ENCODE measurements around the gene HHATL. TPM values are rescaled to one million over a fixed set of nuclear protein-coding genes. Genes with fewer than 3 reads are reported as not detected.
"Not testable (repeated sequence)": the region's sequence is repeated elsewhere in the genome, so short reads cannot be mapped to it uniquely, and the experiment has no call there.

Gene HHATL
- total and polyA plus RNA-seq, 2 of the 8 experiments (the other 6 are each of a cell fraction or from before 2014, with no cell fraction given), result 0.18 TPM; not detected in 1

GRCh38 chr3:42722442-42722841, 19.8 kb upstream of the HHATL start:
- H2AK5ac ChIP-seq (ENCODE audit: low read depth, low read length); H3K36me3 ChIP-seq (ENCODE audit: control insufficient read depth in 2 of 4, insufficient read depth in 4 of 4, low read length in 3 of 4); H4K91ac ChIP-seq (replicated peaks; ENCODE audit: insufficient read length, low read length); H3K9ac ChIP-seq (replicated peaks in 1 of 4; ENCODE audit: extremely low read depth in 1 of 4, low read depth in 3 of 4, low read length in 3 of 4); H2BK20ac ChIP-seq (ENCODE audit: low read length); H3K14ac ChIP-seq (ENCODE audit: insufficient read length); DNase-seq (ENCODE audit: low read depth in 1 of 2, low spot score in 2 of 2); H3K27ac ChIP-seq (ENCODE audit: low read depth, low read length); H3K27me3 ChIP-seq (replicated peaks in 1 of 4; ENCODE audit: control insufficient read depth in 3 of 4, extremely low read depth in 1 of 4, insufficient read depth in 3 of 4, low read length in 3 of 4); H3K23ac ChIP-seq (ENCODE audit: insufficient read length); FAIRE-seq; H4K8ac ChIP-seq (ENCODE audit: extremely low read depth, insufficient read depth, low read length); H2BK15ac ChIP-seq (ENCODE audit: low read length); H3K4me1 ChIP-seq (replicated peaks in 1 of 4; ENCODE audit: control insufficient read depth in 3 of 4, insufficient read depth in 4 of 4, low read length in 3 of 4); H3K4ac ChIP-seq (replicated peaks; ENCODE audit: insufficient read length, low read depth, low read length); H4K5ac ChIP-seq (ENCODE audit: insufficient read length, low read depth, low read length); H4K20me1 ChIP-seq (replicated peaks in 1 of 2; ENCODE audit: control insufficient read depth in 1 of 2, insufficient read depth in 2 of 2, low read length in 2 of 2); H3K23me2 ChIP-seq (ENCODE audit: low read depth, low read length); H2BK12ac ChIP-seq (ENCODE audit: low read depth, low read length); H2BK5ac ChIP-seq (ENCODE audit: low read depth, low read length); H3K18ac ChIP-seq (ENCODE audit: extremely low read depth, low read length); H3K56ac ChIP-seq (replicated peaks; ENCODE audit: insufficient read length, low read depth, low read length); H3K4me3 ChIP-seq (ENCODE audit: extremely low read depth in 1 of 4, insufficient read depth in 2 of 4, low read depth in 3 of 4, low read length in 4 of 4); H2BK120ac ChIP-seq (replicated peaks; ENCODE audit: low read depth, low read length); H3K9me3 ChIP-seq (ENCODE audit: insufficient read depth in 2 of 2, low read depth in 1 of 2, low read length in 1 of 2); H3K79me2 ChIP-seq (ENCODE audit: control insufficient read depth in 1 of 2, insufficient read depth in 2 of 2, low read length in 2 of 2); H2AFZ ChIP-seq (ENCODE audit: low read length); H3K4me2 ChIP-seq (ENCODE audit: insufficient read depth in 1 of 2, low read depth in 2 of 2, low read length in 2 of 2); H3K79me1 ChIP-seq (ENCODE audit: low read depth, low read length): not testable (repeated sequence)
- CTCF ChIA-PET (ENCODE audit: partially characterized antibody), result interaction anchor here (0.6 to 4.0 kb wide), 5 partner anchors 10 to 1036 kb away, joined by 3 to 23 read pairs (median 3); no protein-coding TSS in a partner anchor
- POLR2A ChIA-PET (ENCODE audit: partially characterized antibody), result interaction anchor here (1.3 kb wide), 1 partner anchor 11 kb away, joined by 3 read pairs; no protein-coding TSS in a partner anchor
- 70% methylated on average over 1 of the region's 3 CpGs; no CpG with 5 or more reads in 1 of the 2 experiments for WGBS, 2 experiments (ENCODE audit: extremely low coverage in 1 of 2, insufficient coverage in 1 of 2, insufficient read length in 1 of 2, insufficient replicate concordance in 2 of 2, low coverage in 1 of 2, low lambda C conversion rate in 2 of 2, missing lambda C conversion rate in 1 of 2)
